Measurements from ENCODE around the gene HCK.

Gene HCK

DNA sequence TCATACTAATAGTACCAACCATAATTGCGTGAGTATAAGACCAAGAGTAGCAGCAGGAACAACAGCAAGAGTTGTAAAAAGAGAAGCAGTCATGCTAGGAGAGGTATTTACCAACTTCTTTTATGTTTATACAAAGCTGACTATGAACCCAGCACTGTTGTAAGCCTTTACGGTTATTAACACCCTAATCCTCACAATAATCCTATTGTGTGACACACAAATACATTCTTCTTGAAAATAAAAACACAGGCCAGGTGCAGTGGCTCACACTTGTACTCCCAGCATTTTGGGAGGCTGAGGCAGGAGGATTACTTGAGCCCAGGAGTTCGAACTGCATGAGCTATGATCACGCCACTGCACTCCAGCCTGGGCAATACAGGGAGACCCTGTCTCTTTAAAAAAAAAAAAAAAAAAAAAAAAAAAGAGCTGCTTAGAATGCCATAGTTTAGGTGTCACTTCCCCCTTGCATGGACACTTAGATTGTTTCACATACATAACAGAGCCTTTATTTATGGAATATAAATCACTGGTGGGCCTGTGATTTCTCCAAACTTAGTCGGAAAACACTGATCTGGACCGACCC, 20.2 kb downstream of the HCK start:
- in situ Hi-C loops (cut with HindIII; ENCODE audit: low pct_unique_long_range_greater_than_20kb, low sequenced_read_pairs) = no loop called here
- DNase-seq (ENCODE audit: low read depth in 1 of 2, low spot score in 1 of 2) = no peak
- no peak for TF ChIP-seq JUND (IDR thresholded peaks at IDR 0.05; ENCODE audit: low read depth)

DNA sequence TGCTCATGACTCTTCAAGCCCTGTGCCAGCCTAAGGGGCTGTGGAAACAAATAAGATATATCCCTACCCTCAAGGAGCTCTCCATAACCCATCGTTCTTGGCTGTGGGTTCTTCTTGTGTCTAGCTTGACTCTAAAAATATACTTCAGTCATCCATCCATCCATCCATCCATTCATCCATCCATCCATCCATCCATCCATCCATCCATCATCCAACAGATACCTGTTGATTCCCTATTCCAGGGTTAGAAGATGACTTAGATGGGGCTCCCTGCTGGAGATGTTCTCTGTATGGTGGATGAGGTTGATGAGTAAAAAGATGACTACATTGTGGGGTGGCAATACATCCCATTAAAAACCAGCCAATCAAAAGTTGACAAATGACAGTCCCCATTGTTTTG, 23.5 kb downstream of the HCK start:
- in situ Hi-C loops (cut with HindIII; ENCODE audit: low pct_unique_long_range_greater_than_20kb, low sequenced_read_pairs) = no loop called here
- DNase-seq (ENCODE audit: low read depth in 1 of 2, low spot score in 1 of 2) = no peak

DNA sequence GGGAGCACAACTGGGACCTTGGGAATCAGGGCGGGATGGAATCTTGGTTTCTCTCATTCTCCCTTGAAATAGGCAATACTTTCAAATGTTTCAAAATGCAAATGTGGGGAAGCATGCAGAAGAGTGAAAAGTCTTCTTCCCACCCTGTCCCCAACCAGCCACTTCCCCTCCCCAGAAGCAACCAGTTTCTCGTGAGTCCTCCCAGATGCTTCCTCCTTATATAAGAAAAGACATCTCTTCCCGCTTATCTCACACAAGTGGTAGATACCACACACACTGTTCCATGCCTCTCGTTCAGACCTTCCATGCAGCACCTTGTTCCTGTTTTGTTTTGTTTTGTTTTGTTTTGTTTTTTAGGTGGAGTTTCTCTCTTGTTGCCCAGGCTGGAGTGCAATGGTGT, 25.1 kb downstream of the HCK start:
- in situ Hi-C loops (cut with HindIII; ENCODE audit: low pct_unique_long_range_greater_than_20kb, low sequenced_read_pairs) = no loop called here
- TF ChIP-seq JUND (IDR thresholded peaks at IDR 0.05; ENCODE audit: low read depth) = no peak
- no peak for DNase-seq (ENCODE audit: low read depth in 1 of 2, low spot score in 1 of 2)

More for the DNA sequence above, 23.5 kb downstream of the HCK start:
- TF ChIP-seq JUND (IDR thresholded peaks at IDR 0.05; ENCODE audit: low read depth) = no peak

DNA sequence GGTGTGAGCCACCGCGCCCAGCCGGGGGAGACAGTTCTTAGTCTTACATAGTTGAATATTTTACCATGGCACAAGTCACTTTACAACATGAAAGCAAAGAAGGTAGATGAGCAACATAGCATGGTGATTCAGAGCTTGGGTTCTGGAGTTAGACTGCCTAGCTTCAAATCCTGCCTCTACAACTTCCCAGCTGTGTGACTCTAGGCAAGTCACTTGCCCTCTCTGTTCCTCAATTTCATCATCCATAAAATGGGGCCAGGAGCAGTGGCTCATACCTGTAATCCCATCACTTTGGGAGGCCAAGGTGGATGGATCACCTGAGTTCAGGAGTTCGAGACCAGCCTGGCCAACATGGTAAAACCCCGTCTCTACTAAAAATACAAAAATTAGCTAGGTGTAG, 26.3 kb downstream of the HCK start:
- no peak for DNase-seq (ENCODE audit: low read depth in 1 of 2, low spot score in 1 of 2)
- in situ Hi-C loops (cut with HindIII; ENCODE audit: low pct_unique_long_range_greater_than_20kb, low sequenced_read_pairs) = no loop called here
- no peak for TF ChIP-seq JUND (IDR thresholded peaks at IDR 0.05; ENCODE audit: low read depth)

DNA sequence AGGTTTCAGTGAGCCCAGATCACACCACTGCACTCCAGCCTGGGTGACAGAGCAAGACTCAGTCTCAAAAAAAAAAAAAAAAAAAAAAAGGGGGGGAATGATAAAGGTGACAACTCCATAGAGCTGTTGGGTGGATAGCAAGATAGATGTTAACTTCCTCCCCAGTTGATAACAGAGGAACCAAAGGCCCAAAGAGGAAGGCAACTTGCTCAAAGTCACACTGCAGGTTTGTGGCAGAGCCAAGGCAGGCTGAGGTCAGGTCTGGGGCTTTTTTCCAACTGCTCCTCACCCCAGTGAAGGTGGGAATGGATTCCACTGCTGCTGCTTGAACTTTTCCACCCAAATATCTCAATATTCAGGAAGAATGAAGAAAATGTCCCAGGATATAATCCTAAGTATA, 26.7 kb downstream of the HCK start:
- no peak for DNase-seq (ENCODE audit: low read depth in 1 of 2, low spot score in 1 of 2)
- in situ Hi-C loops (cut with HindIII; ENCODE audit: low pct_unique_long_range_greater_than_20kb, low sequenced_read_pairs) = no loop called here
- no peak for TF ChIP-seq JUND (IDR thresholded peaks at IDR 0.05; ENCODE audit: low read depth)

DNA sequence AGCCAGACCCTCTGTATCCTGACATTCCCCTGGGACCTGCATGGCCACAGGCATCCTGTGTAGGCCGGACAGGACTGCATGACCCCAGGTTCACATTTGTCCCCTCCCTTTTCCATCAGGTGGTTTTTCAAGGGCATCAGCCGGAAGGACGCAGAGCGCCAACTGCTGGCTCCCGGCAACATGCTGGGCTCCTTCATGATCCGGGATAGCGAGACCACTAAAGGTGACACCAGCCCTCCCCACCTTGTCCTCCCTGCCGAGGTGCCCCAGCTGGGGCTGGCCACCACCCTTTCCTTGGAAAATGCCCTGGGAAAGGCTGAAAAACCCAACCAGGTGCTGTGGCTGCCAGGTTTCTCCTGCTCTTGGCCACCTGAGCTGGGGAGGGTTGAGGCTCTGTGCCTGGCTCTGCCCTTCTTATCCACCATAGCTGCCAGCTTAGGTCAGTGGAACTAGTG, 27.6 kb downstream of the HCK start:
- no peak for TF ChIP-seq JUND (IDR thresholded peaks at IDR 0.05; ENCODE audit: low read depth)
- no peak for DNase-seq (ENCODE audit: low read depth in 1 of 2, low spot score in 1 of 2)
- in situ Hi-C loops (cut with HindIII; ENCODE audit: low pct_unique_long_range_greater_than_20kb, low sequenced_read_pairs) = no loop called here

DNA sequence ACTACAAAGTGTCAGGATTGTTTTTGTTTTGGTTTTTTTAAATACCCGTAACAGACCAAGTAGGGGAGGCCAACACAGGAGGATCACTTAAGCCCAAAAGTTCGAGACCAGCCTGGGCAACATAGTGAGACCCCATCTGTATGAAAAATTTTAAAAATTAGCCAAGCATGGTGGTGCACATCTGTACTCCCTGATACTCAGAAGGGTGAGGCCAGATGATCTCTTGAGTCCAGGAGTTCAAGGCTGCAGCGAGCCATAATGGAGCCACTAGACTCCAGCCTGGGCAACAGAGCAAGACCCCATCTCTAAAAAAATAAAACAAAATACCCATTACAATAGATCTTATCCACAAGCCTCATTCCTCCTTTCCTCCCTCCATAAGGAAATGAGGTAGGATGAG, 28.7 kb downstream of the HCK start:
- no peak for TF ChIP-seq JUND (IDR thresholded peaks at IDR 0.05; ENCODE audit: low read depth)
- no peak for DNase-seq (ENCODE audit: low read depth in 1 of 2, low spot score in 1 of 2)
- in situ Hi-C loops (cut with HindIII; ENCODE audit: low pct_unique_long_range_greater_than_20kb, low sequenced_read_pairs) = no loop called here

DNA sequence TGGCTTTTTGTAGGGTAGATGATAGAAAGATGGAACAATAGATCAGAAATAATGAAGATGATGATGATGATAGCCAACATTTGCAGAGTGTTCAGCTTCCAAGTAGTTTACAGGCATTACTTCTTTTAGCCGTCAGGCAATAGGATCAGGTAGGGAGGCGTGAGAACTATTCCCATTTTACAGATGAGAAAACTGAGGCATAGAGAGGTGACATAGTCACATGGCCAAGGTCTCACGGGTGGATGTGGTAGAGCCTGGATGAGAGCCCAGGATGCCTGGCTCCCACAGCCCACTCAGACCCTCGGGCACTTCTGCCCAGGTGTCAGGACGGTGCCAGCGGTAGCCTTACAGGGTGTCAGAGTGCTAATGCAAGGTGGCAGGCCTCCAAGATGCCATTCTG, 31.4 kb downstream of the HCK start:
- in situ Hi-C loops (cut with HindIII; ENCODE audit: low pct_unique_long_range_greater_than_20kb, low sequenced_read_pairs) = no loop called here
- DNase-seq (ENCODE audit: low read depth in 1 of 2, low spot score in 1 of 2) = no peak
- TF ChIP-seq JUND (IDR thresholded peaks at IDR 0.05; ENCODE audit: low read depth) = no peak

DNA sequence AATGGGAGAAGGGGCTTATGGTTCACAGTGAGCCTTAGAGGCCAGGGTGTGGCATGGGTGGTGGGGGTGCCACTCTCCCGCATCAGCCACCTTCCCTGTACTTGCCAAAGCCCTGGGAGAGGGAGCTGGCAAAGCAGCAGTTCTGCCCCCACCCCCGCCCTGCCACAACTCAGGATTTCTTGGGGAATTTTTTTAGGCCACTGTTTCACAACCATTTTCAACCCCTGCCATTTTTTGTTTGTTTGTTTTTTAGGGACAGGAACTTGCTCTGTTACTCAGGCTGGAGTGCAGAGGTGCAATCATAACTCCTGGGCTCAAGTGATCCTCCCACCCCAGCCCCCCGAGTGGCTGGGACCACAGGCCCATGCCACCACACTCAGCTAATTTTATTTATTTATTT, 35.0 kb downstream of the HCK start:
- in situ Hi-C loops (cut with HindIII; ENCODE audit: low pct_unique_long_range_greater_than_20kb, low sequenced_read_pairs) = no loop called here
- no peak for TF ChIP-seq JUND (IDR thresholded peaks at IDR 0.05; ENCODE audit: low read depth)
- no peak for DNase-seq (ENCODE audit: low read depth in 1 of 2, low spot score in 1 of 2)

DNA sequence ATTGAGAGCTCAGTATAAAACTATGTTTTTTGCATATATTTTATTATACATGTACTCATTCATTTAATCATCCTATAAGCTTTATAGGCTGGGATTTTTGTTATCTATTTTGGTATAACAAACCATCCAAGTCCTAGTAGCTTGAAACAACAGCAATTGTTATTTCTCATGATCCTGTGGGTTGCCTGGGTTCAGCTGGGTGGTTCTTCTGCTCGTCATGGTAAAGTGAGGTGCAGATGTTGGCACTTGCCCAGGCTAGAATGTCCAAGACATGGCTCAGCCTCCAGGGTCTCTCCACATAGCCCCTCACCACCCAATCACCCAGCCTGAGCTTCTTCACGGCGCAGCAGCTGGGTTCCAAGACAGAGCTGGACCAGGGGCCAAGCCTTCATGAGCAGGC, 36.7 kb downstream of the HCK start:
- DNase-seq (ENCODE audit: low read depth in 1 of 2, low spot score in 1 of 2) = no peak
- in situ Hi-C loops (cut with HindIII; ENCODE audit: low pct_unique_long_range_greater_than_20kb, low sequenced_read_pairs) = no loop called here
- TF ChIP-seq JUND (IDR thresholded peaks at IDR 0.05; ENCODE audit: low read depth) = no peak

DNA sequence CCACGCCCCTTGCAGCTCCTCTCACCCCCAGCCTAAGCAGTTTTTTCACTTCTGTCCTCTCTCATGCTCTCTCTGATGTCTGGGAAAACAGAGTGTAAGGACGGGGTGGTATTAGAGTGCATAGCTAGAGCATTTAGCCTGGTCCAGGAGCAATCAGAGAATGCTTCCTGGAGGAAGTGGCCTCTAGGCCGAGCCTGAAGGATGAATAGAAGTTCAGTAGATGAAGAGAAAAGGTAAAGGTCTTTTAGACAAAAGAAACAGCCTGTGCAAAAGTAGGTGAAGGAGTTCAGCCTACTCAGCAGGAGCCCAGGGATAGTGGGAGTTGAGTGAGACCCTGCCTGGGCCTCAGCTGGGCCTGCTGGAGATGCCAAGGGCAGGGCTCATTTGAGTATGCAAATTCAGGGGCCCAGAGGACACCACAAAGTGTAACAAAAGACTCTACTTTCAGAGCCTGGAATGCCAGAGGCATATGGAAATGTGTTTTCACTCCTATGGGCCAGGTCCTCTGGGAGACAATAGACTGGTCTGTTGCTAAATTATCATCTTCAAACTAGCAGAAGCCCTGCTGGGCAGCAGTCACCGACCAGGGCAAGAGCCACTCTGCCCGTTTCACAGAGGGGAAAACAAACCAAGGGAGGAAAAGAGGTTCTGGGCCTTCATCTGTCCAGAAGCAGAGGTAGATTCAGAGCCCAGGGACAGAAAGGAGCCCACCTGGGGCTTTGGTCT, 37.8 kb downstream of the HCK start:
- in situ Hi-C loops (cut with HindIII; ENCODE audit: low pct_unique_long_range_greater_than_20kb, low sequenced_read_pairs) = no loop called here
- TF ChIP-seq JUND (IDR thresholded peaks at IDR 0.05; ENCODE audit: low read depth) = no peak
- no peak for DNase-seq (ENCODE audit: low read depth in 1 of 2, low spot score in 1 of 2)

DNA sequence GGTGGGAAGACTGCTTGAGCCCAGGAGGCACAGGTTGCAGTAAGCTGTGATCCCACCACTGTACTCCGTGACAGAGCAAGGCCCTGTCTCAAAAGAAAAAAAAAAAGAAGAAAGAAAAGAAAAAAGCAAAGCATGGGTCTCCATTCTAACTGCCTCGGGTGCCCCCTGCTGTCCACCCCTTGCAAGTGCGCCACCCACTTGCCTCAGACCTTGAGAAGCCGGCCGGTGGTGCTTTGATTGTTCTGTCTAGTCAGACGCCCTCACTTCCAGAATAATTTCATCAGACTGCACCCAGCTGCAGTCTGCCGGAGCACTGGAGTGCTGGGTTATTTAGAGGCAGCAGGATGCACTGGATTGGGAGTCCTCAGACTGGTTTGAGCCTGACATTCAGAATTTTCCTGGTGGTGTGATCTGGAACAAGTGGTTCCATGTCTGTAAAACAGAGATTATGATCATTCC, 39.9 kb downstream of the HCK start:
- TF ChIP-seq JUND (IDR thresholded peaks at IDR 0.05; ENCODE audit: low read depth) = no peak
- peak; percentile 48 to 79 for DNase-seq (ENCODE audit: low read depth in 1 of 2, low spot score in 1 of 2)
- in situ Hi-C loops (cut with HindIII; ENCODE audit: low pct_unique_long_range_greater_than_20kb, low sequenced_read_pairs) = no loop called here

DNA sequence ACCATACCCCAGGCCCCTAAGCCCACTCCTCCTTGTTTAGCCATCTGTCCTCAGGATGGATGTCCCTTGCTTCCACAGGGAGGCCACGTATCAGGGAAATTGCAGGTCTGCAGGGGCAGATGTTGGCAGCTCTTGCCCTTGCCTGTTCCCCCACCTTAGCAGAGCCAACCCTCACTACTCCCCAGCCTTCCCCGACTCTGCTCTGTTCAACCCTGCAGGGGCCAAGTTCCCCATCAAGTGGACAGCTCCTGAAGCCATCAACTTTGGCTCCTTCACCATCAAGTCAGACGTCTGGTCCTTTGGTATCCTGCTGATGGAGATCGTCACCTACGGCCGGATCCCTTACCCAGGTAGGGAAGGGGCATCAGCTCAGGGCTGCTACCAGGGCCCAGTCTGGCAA, 46.7 kb downstream of the HCK start:
- DNase-seq (ENCODE audit: low read depth in 1 of 2, low spot score in 1 of 2) = no peak
- no peak for TF ChIP-seq JUND (IDR thresholded peaks at IDR 0.05; ENCODE audit: low read depth)
- in situ Hi-C loops (cut with HindIII; ENCODE audit: low pct_unique_long_range_greater_than_20kb, low sequenced_read_pairs) = no loop called here
